GM21529 (cell line): ENCODE results near the gene TSSC4.

Experiments used
- ATAC-seq: cut with Tn5 transposase; IDR thresholded peaks from one replicate; pipeline ENCODE4 v1.9.1; 2021; ENCODE audit not compliant: unreplicated experiment

TSSC4 gene

GRCh38 chr11:2368851-2369180, 31.7 kb upstream of the TSSC4 start:
- no peak for ATAC-seq

GRCh38 chr11:2369320-2369719, 31.2 kb upstream of the TSSC4 start:
- ATAC-seq: no peak

GRCh38 chr11:2369896-2370295, 30.7 kb upstream of the TSSC4 start:
- ATAC-seq: no peak

- no peak for ATAC-seq
Observed at GRCh38 chr11:2374456-2375201, 25.9 kb upstream of the TSSC4 start.

- no peak for ATAC-seq
Observed at GRCh38 chr11:2375341-2375853, 25.2 kb upstream of the TSSC4 start.

- no peak for ATAC-seq
Observed at GRCh38 chr11:2375964-2376551, 24.5 kb upstream of the TSSC4 start.

- ATAC-seq: no peak
Observed at GRCh38 chr11:2376751-2377451, 23.6 kb upstream of the TSSC4 start, which contains the start of gene CD81. Gene CD81, plus strand, starts transcription at chr11:2377310. Its CDS starts 240 bp downstream, at chr11:2377550.

- ATAC-seq: peak; percentile 31
Observed at GRCh38 chr11:2377511-2378443, 22.8 kb upstream of the TSSC4 start.

GRCh38 chr11:2378527-2379210, 21.9 kb upstream of the TSSC4 start:
- no peak for ATAC-seq

- no peak for ATAC-seq
Observed at GRCh38 chr11:2379466-2380174, 20.9 kb upstream of the TSSC4 start.

- ATAC-seq: no peak
Observed at GRCh38 chr11:2380396-2380795, 20.2 kb upstream of the TSSC4 start.

GRCh38 chr11:2380807-2381350, 19.7 kb upstream of the TSSC4 start:
- ATAC-seq: no peak

GRCh38 chr11:2381494-2382128, 18.9 kb upstream of the TSSC4 start:
- no peak for ATAC-seq

- ATAC-seq: no peak
Observed at GRCh38 chr11:2382129-2382517, 18.4 kb upstream of the TSSC4 start.

- no peak for ATAC-seq
Observed at GRCh38 chr11:2382936-2383851, 17.4 kb upstream of the TSSC4 start.

- peak; percentile 29 for ATAC-seq
Observed at GRCh38 chr11:2383852-2384804, 16.4 kb upstream of the TSSC4 start.
